Astrocyte (in vitro differentiated cells and primary cell): ENCODE results near the gene ZBTB7C. TPM values are rescaled to one million over a fixed set of nuclear protein-coding genes. Genes with fewer than 3 reads are reported as not detected.

Source experiments
- DNase-seq: peaks from one replicate; pipeline ENCODE4 v3.0.0-alpha.2; 2010; ENCODE audit warnings: low read depth
- FAIRE-seq: peaks from 2 replicates; lab custom pipeline; 2011; peaks lifted over from hg19 to GRCh38; lab: Jason Lieb, UNC
- H2AFZ ChIP-seq: 2 replicates; pipeline ENCODE4 v1.6.0; 2012; ENCODE audit warnings: low read depth, low read length, inconsistent platforms
- H3K27ac ChIP-seq: 2 replicates; pipeline ENCODE4 v1.5.1; 2011; ENCODE audit warnings: low read depth, low read length, inconsistent platforms
- H3K27me3 ChIP-seq: 2 replicates; pipeline ENCODE4 v1.6.0; 2011; ENCODE audit warnings: low read length, inconsistent platforms; ENCODE audit not compliant: insufficient read depth
- H3K36me3 ChIP-seq: 2 replicates; pipeline ENCODE4 v1.5.1; 2011; ENCODE audit warnings: low read length, inconsistent platforms; ENCODE audit not compliant: insufficient read depth
- H3K4me1 ChIP-seq: 2 replicates; pipeline ENCODE4 v1.5.1; 2011; ENCODE audit warnings: low read length, inconsistent platforms; ENCODE audit not compliant: insufficient read depth
- H3K4me2 ChIP-seq: 2 replicates; pipeline ENCODE4 v1.6.0; 2012; ENCODE audit warnings: low read length, inconsistent platforms
- H3K4me3 ChIP-seq: 2 replicates; pipeline ENCODE4 v1.5.1; 2011; ENCODE audit warnings: low read depth, mild to moderate bottlenecking, low read length, inconsistent platforms; ENCODE audit not compliant: insufficient read depth
- H3K79me2 ChIP-seq: 2 replicates; pipeline ENCODE4 v1.6.0; 2012; ENCODE audit warnings: mild to moderate bottlenecking, low read length, inconsistent platforms; ENCODE audit not compliant: insufficient read depth
- H3K9ac ChIP-seq: 2 replicates; pipeline ENCODE4 v1.6.0; 2012; ENCODE audit warnings: mild to moderate bottlenecking, low read length, inconsistent platforms
- H3K9me3 ChIP-seq: 2 replicates; pipeline ENCODE4 v1.5.1; 2012; ENCODE audit warnings: low read depth, mild to moderate bottlenecking, low read length, inconsistent platforms; ENCODE audit not compliant: insufficient read depth
- H4K20me1 ChIP-seq: 2 replicates; pipeline ENCODE4 v1.6.0; 2012; ENCODE audit warnings: low read length, inconsistent platforms; ENCODE audit not compliant: insufficient read depth
- H3K27ac Mint-ChIP-seq: one replicate; pipeline ENCODE4 v1.8.0; 2021; ENCODE audit warnings: mild to moderate bottlenecking, mixed read lengths; ENCODE audit not compliant: unreplicated experiment
- H3K27me3 Mint-ChIP-seq: one replicate; pipeline ENCODE4 v1.8.0; 2021; ENCODE audit warnings: low read depth, mixed read lengths; ENCODE audit not compliant: unreplicated experiment
- H3K36me3 Mint-ChIP-seq: one replicate; pipeline ENCODE4 v1.8.0; 2021; ENCODE audit warnings: low read depth, mixed read lengths; ENCODE audit not compliant: unreplicated experiment
- H3K4me1 Mint-ChIP-seq: one replicate; pipeline ENCODE4 v1.8.0; 2021; ENCODE audit warnings: low read depth, mixed read lengths; ENCODE audit not compliant: unreplicated experiment
- H3K4me3 Mint-ChIP-seq: one replicate; pipeline ENCODE4 v1.8.0; 2021; ENCODE audit warnings: mild to moderate bottlenecking, moderate library complexity, mixed read lengths; ENCODE audit not compliant: unreplicated experiment
- H3K9me3 Mint-ChIP-seq: one replicate; pipeline ENCODE4 v1.8.0; 2021; ENCODE audit warnings: mild to moderate bottlenecking, mixed read lengths; ENCODE audit not compliant: unreplicated experiment
- CTCF ChIP-seq: IDR thresholded peaks from 2 replicates; pipeline ENCODE4 v1.5.1; 2011; ENCODE audit warnings: low read depth, mild to moderate bottlenecking, inconsistent platforms, low read length, moderate library complexity; ENCODE audit not compliant: insufficient read depth
- EZH2 ChIP-seq: IDR thresholded peaks from 2 replicates; pipeline ENCODE4 v1.6.1; 2012; ENCODE audit warnings: mild to moderate bottlenecking, low read length, inconsistent platforms; ENCODE audit not compliant: insufficient read depth
- total RNA-seq: library from RNA; stranded (reverse); gene quantifications from 2 replicates; pipeline ENCODE4 v1.2.1, GENCODE V29; 2021

The ZBTB7C gene
- total RNA-seq, 1 donor from 2014 or later: 1.0 TPM

GRCh38 chr18:48091869-48092497, 317.2 kb downstream of the ZBTB7C start:
- no peaks in the 10 kb centered on the region for H3K4me1 ChIP-seq
- no peak overlapping the region for H2AFZ ChIP-seq
- Mint-ChIP-seq H3K4me3 (no peak overlapping the region), H3K4me1 (no peaks in the 10 kb centered on the region), H3K27ac (no peak overlapping the region), H3K27me3 (peaks cover 45% of the 10 kb centered on the region), H3K36me3 (peaks cover 1% of the 10 kb centered on the region), H3K9me3 (no peaks in the 10 kb centered on the region)
- no peaks in the 10 kb centered on the region for H4K20me1 ChIP-seq
- H3K9me3 ChIP-seq: no peaks in the 10 kb centered on the region
- H3K4me2 ChIP-seq: no peak overlapping the region
- H3K27me3 ChIP-seq: peaks cover 2% of the 10 kb centered on the region
- no peak overlapping the region for H3K9ac ChIP-seq
- no peaks in the 10 kb centered on the region for H3K79me2 ChIP-seq
- H3K36me3 ChIP-seq: no peaks in the 10 kb centered on the region
- DNase-seq: no peak
- no peak overlapping the region for H3K4me3 ChIP-seq
- no peak overlapping the region for H3K27ac ChIP-seq
- TF ChIP-seq CTCF: no peak
- TF ChIP-seq EZH2: no peak
- FAIRE-seq: no peak

- H3K4me3 ChIP-seq: no peak overlapping the region
- peaks cover 2% of the 10 kb centered on the region for H3K27me3 ChIP-seq
- H2AFZ ChIP-seq: no peak overlapping the region
- no peaks in the 10 kb centered on the region for H4K20me1 ChIP-seq
- peaks cover 1% of the 10 kb centered on the region for H3K4me1 Mint-ChIP-seq
- no peak for DNase-seq
- no peak for TF ChIP-seq CTCF
- TF ChIP-seq EZH2: no peak
- H3K4me2 ChIP-seq: no peak overlapping the region
- no peaks in the 10 kb centered on the region for H3K79me2 ChIP-seq
- H3K4me3 Mint-ChIP-seq: no peak overlapping the region
- H3K9me3 Mint-ChIP-seq: no peaks in the 10 kb centered on the region
- FAIRE-seq: no peak
- H3K36me3 Mint-ChIP-seq: peaks cover 1% of the 10 kb centered on the region
- no peaks in the 10 kb centered on the region for H3K36me3 ChIP-seq
- H3K27ac Mint-ChIP-seq: no peak overlapping the region
- no peaks in the 10 kb centered on the region for H3K4me1 ChIP-seq
- peaks cover 41% of the 10 kb centered on the region for H3K27me3 Mint-ChIP-seq
- no peak overlapping the region for H3K27ac ChIP-seq
- no peak overlapping the region for H3K9ac ChIP-seq
- H3K9me3 ChIP-seq: no peaks in the 10 kb centered on the region
These were observed 318.5 kb downstream of the ZBTB7C start for GRCh38 chr18:48090702-48091101.

- H3K27ac Mint-ChIP-seq: no peak overlapping the region
These were observed 319.2 kb downstream of the ZBTB7C start for GRCh38 chr18:48090021-48090420.

More at GRCh38 chr18:48090021-48090420, 319.2 kb downstream of the ZBTB7C start:
- DNase-seq: no peak
- Histone ChIP-seq H3K4me2 (no peak overlapping the region), H4K20me1 (no peaks in the 10 kb centered on the region), H3K36me3 (no peaks in the 10 kb centered on the region), H3K9me3 (no peaks in the 10 kb centered on the region), H3K27me3 (peaks cover 2% of the 10 kb centered on the region), H3K79me2 (no peaks in the 10 kb centered on the region), H3K9ac (no peak overlapping the region), H3K4me3 (no peak overlapping the region), H3K27ac (no peak overlapping the region), H3K4me1 (no peaks in the 10 kb centered on the region), H2AFZ (no peak overlapping the region)
- Mint-ChIP-seq H3K9me3 (no peaks in the 10 kb centered on the region), H3K4me1 (peaks cover 1% of the 10 kb centered on the region), H3K27me3 (peaks cover 39% of the 10 kb centered on the region), H3K4me3 (no peak overlapping the region), H3K36me3 (peaks cover 1% of the 10 kb centered on the region)
- no peak for FAIRE-seq
- TF ChIP-seq EZH2 (no peak), CTCF (no peak)
